Ammon's horn (tissue), 1 donor: ENCODE measurements around the gene PHKA1.
"Not testable (repeated sequence)": the region's sequence is repeated elsewhere in the genome, so short reads cannot be mapped to it uniquely, and the experiment has no call there.

Experiments used
- DNase-seq: peaks from one replicate; pipeline ENCODE4 v3.0.0-alpha.2; 2016; ENCODE audit warnings: low spot score

PHKA1 gene

GRCh38 chrX:72666451-72666850, 47.7 kb downstream of the PHKA1 start:
- no peak for DNase-seq

GRCh38 chrX:72663737-72664136, 50.4 kb downstream of the PHKA1 start:
- no peak for DNase-seq

DNA sequence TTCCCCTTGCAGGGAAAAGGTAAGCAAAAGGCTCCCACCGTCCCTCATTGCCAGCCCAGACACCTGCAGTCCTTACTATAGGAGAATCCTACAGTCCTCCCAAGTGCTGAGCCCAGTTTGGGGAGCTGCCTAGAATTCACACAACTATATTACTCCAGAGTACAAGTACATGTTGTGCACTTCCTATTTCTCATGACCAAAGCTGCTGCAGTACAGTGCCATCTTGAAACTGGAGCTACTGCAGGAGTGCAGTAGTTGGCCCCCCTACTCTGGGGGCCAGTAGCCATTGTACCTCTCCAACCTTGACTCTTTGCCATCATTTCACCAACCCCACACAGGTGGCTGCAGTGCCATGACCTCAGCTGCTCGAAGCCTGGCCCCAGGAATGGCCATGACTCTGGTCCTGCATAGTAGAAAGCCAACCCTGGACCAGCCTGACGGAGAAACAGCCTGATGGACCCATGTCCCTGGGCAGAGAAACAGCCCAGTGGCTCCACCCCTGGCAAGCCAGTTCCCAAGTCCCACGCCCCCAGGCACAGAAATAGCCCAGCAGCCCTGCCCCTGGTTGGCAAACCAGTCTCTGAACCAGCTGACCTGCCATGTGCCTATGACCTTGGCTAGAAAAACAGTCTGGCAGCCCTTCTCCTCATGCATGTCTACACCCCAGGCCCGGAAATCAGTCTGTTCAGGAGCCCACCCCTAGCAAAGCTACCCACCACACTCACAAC, 51.9 kb downstream of the PHKA1 start:
- no peak for DNase-seq

- no peak for DNase-seq
Observed at GRCh38 chrX:72659723-72660122, 54.4 kb downstream of the PHKA1 start.

DNA sequence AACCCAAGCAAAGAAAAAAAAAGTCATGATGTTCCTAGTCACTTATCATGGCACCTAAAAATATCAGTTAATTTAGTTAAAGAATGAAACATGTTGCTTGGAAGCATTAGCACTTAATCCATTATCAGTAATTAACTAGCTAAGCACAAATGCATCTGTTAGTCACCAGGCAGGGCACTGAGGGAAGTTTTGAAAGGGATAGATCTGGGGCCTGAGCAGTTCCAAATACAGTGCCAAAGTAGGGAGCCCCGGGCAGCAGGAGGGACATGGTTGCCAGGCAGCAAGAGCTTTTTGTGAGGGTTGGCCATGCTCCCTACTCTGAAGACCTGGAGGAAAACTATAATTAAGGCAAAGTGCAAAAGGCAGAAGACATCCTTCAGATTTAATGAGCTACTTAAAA, 62.0 kb downstream of the PHKA1 start:
- DNase-seq, result peak; percentile 16

DNA sequence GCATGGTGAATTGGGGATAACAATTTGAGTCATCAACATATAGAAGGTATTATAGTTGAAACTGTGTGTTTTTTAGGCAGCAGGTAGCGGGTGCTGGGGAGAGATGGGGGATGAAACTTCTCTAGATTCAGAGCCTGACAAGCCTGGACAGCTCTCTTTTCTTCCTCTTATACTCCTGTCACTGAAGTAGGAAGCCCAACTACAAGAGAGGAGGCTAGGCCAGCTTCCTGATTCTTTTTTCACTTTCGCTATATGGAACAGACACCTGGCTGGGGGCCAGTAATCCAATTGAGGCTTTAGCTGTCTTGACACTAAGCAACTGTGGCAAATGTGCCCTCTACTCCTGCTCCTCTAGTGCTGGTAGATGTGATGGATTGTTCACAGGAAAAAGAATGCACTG, 69.2 kb downstream of the PHKA1 start:
- DNase-seq, result peak; percentile 16

DNA sequence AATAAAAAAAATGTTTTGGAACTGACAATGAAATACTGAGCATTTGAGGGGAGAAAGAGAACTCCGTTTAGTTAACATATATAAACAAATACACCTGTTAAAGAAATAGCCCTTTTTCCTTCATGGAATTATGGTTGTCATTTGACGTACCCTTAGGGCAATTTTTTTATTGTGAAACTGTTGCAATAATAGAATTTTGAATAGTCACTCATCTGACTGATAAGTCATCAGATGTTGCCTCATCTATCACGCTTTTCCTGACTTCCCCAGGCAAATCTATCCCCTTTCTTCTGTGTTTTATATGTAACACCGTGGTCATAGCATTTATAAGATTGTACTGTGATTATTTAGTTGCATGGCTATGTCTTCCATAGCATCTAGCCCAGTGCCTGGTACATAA, 72.5 kb downstream of the PHKA1 start:
- no peak for DNase-seq

- DNase-seq, result no peak
Observed at GRCh38 chrX:72635930-72636329, 78.2 kb downstream of the PHKA1 start.

DNA sequence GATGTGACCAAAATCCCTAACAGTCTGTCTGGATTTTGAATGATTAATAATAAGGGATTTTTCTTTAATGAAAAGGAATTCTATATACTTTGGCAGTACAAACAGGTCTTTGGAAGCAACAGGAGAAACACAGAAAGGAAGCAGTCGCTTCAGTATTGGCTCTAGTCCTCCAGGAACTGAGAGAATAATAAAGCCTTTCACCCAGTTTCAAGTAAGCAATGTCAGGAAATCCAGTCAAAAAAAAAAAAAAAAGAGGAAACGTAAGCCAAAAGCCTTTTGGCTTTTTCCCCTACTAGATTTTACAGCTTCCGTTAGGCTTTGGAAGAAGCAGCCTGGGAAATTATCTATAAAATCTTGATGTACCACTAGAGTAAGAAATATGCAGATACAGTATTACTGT, 79.8 kb downstream of the PHKA1 start:
- DNase-seq, result peak; percentile 9

DNA sequence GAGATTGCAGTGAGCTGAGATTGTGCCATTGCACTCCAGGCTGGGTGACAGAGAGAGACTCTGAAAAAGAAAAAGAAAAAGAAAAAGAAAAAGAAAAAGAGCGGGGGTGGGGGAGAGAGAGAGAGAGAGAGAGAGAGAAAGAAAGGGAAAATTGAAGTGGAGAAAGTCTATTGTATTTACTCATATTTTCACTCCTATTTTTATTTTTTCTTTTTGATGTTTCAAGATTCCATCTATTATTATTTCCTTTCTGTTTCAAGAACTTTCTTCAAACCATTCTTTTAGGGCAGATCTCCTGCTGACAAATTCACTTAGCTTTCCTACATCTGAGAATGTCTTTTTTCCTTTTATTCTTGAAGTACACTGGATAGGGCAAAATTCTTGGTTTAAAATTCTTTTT, 83.9 kb downstream of the PHKA1 start:
- no peak for DNase-seq

- no peak for DNase-seq
Observed at GRCh38 chrX:72624194-72624593, 89.9 kb downstream of the PHKA1 start.

- DNase-seq, result no peak
Observed at GRCh38 chrX:72621625-72622485, 92.3 kb downstream of the PHKA1 start.

DNA sequence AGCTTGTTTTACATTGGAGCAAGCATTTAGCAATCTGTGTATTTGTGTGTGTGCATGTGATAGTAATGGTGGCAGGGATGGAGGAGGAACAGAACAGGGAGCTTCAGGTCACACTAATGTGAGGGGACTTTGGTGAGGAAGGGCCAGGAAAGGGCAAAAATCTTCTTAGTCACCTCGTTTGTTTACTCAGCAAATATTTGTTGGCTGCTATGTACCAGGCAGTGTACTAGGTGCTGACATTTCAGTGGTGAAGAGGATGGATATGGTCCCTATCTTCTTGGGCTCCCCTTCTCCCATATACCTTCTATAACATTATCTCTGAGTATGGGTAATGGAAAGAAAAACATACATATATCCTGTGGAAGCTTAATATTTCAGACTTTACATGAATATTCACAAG, 92.9 kb downstream of the PHKA1 start:
- no peak for DNase-seq

GRCh38 chrX:72620550-72621145, 93.5 kb downstream of the PHKA1 start:
- DNase-seq, result no peak

DNA sequence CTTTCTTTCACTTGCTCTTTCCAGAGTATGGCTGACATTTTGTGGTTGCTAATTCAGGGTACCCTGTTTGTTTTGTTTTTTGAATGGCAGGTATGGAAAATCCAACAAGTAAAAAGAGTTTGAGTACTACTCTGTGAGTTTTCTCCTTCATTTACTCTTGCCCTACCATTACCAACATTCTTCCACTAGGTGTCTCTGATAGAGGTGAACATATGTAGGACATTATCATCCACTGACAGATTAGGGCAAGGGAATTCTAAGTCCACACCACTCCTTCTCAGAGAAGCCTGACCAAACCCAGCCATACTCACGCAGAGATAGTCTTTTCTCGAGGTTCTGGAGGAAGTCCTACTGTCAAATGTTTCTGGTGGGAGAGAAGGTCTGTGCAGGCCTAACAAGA, 104.8 kb downstream of the PHKA1 start:
- no peak for DNase-seq

DNA sequence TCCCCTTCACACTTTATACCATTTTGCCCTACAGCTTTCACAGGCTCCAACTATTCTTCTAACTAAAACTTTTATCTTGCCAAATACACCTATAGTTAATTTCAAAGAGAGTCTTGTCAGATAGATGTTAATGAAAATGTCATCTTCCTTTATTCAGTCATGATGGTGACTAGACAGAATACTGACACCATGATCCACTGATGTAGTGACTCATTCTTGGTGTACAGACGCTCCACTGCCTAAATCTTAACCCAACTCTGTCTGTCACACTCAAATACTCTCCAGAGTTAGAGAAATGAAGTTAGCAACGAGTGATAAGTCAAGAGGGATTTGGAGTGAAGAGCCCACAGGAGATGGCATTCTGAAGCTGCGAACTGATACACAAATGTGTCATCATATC, 109.4 kb downstream of the PHKA1 start:
- no peak for DNase-seq

- DNase-seq, result no peak
Observed at GRCh38 chrX:72604112-72604511, 110.0 kb downstream of the PHKA1 start.

DNA sequence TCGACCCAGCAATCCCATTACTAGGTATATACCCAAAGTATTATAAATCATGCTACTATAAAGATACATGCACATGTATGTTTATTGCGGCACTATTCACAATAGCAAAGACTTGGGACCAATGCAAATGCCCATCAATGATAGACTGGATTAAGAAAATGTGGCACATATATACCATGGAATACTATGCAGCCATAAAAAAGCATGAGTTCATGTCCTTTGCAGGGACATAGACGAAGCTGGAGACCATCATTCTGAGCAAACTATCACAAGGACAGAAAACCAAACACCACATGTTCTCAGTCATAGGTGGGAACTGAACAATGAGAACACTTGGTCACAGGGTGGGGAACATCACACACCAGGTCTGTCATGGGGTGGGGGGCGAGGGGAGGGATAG, 123.1 kb downstream of the PHKA1 start:
- not testable (repeated sequence) for DNase-seq

DNA sequence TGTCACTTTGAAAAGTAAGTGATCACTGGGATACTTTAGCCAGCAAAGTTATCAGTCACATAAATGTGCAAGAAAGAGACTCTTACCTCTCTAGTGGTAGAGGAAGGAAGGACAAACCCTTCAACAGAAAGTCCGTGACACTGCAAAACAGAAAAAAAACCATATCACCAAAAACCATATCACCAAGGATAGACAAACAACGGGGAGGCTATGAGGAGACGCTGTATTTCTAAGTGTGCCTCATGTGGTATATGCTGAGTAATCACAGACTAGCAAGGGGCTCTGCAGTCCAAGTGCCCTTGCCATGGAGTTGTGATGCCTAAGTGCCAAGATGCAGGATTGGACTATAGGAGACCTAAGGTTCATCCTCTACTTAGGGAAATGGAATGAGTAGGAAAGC, 129.9 kb downstream of the PHKA1 start:
- no peak for DNase-seq

DNA sequence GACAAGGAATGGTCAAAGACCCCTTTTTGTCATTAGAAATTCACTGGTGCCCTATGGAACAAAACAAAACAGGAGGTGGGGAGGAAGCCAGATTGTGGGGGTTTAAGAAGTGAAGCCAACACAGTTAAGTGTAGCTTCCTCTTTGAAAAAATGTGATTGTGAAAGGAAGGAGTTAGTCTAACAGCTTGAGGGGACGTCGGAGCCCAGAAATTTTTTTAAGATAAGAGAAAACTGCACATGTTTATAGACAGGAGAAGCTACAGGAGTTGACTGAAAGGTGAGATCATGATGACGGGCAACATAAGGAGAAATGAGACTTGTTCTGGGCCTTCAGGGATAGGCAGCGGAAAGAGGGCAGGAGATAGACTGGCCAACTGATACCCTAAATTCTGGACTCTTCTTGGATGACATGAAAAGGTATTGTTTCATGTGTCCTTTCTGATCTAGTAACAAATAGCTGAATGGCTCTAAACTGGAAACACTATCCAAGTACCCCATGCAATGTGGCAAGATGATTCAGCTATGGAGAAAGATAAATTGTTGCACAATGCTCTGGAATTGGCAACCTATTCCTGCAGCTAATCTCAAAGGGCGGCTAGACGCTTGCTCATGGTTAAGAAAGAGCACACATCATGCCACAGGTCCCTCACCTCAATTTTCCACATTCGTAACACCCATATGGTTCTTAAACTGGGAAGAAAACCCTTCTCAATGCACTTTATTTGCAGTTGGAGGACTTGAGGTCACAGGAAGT, 137.8 kb downstream of the PHKA1 start:
- no peak for DNase-seq

DNA sequence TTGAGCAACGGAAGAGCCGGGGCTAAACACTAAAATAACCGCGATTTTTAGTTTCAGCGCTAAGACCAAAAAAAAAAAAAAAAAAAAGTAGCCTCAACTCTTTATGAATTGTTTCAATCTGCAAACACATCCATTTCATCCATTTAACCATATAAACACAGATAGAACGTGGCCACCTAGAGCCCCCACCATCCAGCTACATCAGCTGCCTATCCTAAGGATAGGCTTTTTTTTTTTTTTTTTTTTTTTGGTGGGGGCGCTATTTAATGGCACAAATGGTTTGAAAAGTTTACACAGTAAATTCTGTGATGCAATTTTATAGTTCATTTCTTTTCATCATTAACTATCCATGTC, 141.0 kb downstream of the PHKA1 start:
- DNase-seq, result no peak
